Inflammatory macrophage (primary cell): ENCODE measurements around the gene OPCML.

ENCODE experiments used
- DNase-seq, 2 donors: peaks; one replicate each; pipeline ENCODE4 v3.0.0-alpha.2; 2020 to 2022

Gene OPCML

DNA sequence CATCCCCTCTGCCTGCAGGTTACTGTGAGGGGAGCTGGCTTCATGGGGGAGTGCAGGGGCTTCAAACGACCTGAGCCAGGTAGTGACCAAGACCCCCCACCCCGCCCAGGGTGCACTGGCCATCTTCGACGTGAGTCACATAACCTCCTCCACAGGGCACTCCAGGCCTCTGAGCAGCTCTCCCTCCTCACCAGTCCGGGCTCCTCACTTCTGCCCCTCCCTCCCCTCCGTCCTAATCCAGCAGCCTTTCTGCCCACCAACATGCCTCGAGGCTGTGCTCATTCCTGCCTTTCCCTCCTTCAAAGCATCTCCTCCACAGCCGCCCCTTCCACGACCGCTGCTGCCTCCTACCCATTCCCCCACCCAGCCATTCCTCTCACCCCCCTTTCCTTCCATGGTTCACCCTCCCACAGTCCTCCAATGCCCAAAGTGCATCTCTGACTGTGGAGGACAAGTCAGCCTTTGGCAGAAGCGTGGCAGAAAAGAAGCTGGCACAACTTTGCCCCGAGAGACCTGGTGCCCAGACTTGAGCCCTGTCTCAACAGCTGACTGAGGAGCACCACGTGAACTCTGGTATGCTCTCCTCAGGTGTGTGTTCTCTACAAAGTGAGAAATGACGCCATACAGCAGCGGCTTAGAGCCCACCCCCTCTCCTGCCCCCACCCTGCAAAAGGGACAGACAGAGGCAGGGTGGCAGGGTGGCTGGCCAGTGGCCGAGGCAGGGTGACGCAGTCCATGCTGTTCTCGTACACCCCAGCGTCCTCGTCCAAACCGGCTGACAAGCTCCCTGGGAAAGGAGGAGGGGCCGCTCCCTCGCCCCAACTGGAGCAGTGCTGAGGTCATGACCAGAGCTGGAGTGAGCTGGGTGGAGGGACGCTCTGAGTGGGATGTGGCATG lies 30.4 kb downstream of the OPCML start:
- no peak for DNase-seq

DNA sequence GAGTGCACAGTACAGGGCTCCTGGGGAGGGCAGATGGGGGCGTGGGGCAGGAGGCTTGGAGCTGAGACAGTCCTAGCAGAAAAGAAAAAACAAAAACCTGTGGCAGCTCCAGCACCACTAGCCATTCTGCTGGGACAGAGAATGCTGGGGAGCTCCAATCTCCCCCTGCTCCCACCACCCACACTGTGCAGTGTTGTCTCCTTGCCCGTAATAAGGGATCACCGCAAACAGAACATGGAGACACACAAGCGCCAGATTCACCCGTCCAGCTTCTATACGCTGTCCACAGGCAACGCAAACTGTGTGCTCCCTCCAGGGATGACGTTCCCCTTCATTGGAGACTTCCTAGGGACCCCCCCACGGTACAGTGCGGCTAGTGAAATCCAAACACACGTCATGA lies 31.4 kb downstream of the OPCML start:
- DNase-seq, result no peak

DNA sequence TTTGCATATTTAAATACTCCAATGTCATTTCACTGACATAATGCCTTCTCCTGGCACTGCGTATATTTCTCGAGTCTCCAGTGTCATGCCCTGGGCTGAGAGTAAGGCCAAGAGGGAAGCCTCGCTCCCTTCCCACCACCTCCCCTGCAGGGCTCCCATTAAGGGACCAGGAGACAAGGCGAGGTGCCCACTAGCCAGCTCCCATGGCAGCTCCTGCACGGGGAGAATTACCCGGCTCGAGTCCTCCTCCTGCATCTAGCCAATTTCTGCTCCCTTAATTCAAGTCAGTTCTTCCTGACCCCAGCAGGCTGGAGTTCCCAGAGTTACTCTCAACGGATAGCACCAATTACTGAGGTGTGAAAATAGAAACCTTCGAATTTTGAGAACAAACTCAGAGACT lies 31.9 kb downstream of the OPCML start:
- DNase-seq, result no peak

DNA sequence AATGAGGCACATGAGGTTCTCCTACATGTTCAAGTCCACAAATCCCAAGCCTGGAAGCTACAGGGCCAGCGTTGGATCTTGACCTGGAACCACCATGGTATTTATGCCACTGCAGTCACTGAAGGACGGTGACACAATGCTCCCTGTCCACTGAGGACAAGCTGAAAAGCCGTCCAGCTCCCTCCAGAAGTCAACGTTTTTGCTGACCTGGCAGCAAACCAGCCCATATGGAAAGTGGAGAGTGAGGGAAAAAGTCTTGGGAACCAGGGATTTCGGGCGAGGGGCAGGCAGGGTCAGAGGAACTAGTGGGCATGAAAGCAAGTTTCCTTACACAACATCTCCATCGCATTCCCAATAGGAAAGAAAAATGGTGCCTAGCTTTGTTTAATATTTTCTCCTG lies 33.3 kb downstream of the OPCML start:
- no peak for DNase-seq

DNA sequence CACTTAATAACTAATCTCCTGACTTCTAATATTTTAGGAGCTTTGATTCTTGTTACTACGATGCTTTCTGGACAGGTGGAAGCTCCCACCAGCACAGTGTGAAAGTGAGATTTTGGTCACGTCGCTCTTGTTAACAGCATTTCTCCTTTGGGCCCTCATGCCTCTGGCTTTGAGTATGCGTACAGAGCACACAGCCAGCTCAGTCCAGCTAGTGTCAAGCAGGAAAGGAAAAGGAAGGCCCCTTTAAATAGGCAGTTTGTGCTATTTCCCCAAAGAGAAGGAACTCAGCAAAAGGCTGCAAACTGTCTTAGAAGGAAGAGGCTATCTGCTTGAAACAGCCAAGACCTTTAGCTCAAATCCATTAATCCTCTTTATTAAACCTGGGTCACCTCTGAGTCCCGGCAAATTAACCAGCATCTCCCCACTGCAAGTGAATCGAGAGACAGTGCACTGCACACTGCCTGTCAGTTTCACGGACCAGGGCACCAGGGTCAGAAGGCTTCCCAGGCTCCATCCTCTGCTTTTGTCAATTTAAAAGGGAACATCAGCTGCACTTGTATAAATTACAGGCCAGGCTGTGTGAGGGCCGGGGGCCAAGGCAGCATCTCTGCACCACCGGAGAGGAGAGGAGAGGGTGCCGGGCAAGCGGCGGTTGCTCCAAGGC lies 34.7 kb downstream of the OPCML start:
- DNase-seq, result no peak

DNA sequence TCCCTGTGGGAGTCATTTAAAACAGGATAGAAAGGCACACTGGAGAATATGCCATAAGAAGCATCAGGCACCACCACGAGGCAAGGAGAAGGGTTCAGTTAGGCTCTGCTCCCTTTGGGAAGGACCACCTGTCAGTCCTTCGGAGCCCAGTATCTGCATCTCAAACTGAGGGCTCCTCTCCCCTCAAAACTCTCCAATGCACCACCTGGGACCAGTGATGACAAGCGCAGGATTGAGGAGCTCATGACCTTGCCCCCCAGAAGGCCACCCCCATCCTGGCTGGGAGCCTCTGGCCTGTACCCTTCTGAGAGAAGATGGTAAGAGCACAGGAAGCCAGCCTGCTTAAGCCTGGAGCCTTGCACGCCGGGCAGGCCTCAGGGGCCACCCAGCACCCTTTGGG lies 39.4 kb downstream of the OPCML start:
- DNase-seq, result no peak

DNA sequence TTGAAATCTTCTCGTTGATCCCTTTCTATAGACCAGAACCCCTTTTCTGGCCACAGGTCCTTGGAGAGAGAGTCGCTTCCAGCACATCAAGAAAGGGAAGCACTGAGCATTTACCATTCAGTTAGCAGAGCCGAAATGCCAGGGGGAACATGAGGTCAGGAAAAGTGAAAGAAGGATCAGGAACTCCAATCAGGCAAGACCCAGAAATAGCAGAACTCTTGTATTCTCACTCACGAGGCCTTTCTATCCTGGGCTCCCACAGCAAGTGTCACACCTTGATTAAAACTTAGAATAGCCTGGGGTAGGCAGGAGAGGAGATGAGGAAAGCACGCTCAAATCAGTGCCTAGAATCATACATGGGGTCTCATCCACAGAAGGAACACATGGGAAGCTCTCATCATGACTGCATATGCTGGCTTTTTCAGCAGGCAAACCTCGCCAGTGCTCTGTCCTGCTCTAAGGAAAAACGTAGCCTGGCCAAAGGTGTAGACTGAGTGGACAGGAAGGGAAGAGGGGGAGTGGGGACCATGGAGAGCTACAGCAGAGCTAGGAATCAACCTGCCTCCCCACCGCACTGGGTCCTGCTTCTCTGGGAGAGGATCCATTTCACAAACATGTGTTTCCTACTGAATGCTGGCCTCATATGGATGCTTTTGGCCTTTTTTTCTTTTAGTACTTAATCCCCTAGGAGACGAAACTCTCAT lies 40.5 kb downstream of the OPCML start:
- DNase-seq, result no peak

DNA sequence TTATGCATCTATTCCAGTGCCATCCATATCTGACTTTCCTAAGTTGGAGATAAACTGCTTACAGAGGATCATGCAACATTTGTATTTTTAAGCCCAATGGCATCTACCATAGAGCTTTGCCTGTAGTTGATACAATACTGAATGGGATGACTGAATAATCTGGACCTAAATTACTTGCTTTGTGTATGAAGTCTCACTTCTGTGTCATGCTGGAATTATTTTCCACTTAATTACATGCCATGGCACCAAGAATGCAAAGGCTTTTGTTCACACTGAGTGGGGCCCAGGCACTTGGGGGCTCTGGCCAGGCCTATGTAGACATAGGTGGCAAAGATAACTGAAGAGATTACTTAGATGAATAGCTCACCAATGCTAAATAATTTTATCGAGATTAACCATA lies 51.6 kb downstream of the OPCML start:
- no peak for DNase-seq

DNA sequence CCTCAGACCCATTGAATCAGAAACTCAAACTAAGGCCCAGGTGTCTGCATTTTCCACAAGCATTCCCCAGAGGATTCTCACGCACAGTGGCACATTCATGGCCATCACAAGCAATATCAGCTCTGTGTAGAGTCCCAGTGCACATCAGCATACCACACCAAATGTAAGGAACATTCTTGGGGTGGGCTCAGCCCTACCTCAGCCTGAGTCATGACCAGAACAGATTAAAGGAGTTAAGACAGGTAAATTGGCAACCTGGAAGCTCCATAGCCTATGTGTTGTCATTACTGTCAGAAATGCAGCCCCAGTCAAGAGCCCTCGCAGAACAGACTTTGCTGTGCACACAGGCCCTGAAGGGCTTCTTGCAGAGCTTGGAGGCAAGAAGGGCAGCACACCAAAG lies 53.1 kb downstream of the OPCML start:
- no peak for DNase-seq

DNA sequence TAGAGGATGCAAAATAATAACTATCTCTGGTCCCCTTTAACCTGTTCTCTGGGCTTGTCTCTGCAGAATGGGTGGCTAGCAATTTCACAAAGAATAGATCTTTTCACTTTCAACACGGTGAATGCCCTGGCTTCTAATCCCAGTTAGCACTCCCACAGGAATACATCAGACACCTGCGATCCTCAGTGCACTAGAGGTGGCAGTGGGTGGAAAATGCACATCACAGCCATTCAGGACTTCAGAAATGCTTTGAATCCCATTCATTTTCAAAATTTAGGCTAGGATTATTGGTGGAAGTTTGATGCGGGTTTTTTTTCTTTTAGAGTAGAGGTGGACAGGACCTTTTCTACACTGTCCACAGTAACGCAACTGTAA lies 55.1 kb downstream of the OPCML start:
- DNase-seq, result no peak

DNA sequence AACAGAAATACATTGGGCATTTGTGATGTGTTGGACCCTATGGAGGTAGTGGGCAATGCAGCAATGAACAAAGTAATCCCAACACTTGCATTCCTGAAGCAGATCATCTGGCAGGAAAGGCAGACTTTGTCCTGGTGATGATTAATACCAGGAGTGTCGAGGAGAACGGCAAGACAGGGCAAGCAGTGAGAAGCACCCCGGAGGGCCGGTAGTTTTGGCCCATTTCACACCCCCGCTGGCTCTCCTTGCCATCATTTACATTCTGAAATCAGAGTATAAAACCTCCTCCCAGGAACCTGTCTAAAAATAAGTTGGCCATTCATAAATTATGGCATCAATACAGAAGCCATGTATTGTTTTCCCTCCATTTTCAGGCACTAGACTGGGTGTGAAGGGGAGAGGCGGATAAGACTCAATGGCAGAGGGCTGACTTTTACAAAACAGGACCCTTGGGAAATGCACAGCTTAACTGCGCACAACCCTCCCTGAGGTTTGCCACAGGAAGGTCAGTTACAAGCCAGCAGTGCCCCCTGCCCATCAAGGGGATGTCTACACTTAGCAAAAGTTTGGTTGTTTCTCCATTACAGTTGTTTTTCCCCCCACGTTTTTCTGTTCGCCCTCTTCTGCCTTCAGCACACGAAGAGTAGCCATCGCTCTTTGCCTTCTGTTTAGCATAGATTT lies 55.6 kb downstream of the OPCML start:
- no peak for DNase-seq

DNA sequence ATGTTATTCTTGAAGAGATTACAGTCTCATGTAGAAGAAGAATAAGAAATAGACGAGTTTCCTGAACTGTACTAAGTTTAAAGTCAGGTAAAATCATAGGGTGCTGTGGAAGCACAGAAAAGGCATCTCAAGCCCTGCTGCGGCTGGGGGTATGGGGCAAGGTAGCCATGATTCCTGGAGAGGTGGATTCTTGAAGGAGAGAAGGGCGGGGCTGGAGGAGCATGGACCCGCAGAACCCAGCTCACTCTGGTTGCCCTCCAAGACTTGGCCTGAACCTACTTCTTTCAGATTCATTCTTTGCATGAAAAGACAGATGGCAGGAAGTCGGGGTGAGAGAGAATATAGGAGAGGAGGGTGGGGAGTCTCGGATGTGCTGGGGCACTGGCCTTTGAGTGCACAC lies 57.8 kb downstream of the OPCML start:
- DNase-seq, result no peak

DNA sequence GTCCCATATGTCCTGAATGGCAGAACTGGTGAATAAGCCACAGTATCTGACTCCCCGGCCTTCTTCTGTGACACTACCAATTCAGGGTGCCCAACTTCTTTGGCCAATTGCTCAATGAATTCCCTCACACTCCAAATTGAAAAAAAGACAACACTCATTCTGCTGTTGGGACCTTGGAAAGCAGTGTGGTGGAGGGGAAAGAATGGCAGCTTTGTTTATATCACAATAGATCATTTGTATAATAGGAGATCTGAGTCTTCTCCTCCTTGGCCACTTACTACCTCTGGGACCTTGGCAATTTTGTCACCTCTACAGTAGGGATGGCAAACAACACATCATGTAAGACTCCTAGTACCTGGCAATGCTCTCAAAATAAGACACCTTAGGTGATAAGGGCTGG lies 64.6 kb downstream of the OPCML start:
- DNase-seq, result no peak

DNA sequence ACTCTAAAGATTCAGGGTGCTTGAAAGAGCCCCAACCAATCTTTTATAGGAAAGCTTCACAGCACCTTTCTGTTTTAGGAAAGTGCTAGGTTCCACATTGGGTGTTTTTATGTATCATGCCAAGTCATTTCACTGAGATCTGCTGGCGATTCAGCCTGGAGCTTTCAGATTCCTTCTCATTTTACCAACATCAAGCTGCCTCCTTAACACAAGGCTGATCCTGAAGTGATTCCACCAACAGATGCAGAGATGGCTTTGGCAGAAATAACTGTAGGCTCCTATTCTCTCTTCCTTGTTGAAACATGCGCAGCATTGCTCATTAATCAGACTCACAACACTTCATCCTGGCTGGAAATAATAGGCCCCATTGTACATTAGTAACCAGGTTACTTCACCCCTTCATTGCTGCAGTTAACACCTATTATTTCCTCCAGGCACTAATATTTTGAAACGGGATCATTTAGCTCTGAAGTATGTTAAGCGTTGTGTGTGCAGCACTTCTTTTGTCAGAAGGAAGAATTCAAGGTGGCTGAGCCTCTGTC lies 89.0 kb downstream of the OPCML start:
- DNase-seq, result no peak

DNA sequence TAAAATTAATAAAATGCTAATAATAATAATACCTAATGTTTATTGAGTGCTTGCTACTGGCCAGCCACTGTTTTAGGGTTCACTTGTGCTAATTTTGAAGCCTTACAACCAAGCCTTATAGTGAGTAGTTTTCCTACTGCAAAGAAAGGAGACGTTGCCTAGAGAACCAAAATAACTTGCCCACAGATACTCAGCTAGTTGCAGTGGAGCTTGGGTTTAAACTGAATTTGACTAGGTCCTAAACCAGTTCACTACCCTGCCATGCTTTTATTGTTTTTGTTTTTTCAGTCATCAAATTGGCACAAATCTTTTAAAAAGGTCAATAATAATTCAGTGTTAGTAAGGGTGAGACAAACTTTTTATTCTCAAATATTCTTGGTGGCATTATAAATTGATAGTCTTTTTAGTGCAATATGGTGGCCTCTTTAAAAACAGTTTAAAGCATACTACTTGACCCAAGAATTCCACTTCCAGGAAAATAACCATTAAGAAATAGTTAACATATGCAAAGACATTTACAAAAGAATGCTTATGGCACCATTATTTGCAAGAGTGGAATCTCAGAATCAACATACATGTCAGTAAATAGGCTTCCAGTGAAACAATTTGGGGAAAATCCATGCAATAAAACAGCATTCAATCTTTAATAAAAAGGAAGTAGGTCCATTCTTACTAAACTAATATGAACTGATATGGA lies 90.2 kb downstream of the OPCML start:
- DNase-seq, result no peak

DNA sequence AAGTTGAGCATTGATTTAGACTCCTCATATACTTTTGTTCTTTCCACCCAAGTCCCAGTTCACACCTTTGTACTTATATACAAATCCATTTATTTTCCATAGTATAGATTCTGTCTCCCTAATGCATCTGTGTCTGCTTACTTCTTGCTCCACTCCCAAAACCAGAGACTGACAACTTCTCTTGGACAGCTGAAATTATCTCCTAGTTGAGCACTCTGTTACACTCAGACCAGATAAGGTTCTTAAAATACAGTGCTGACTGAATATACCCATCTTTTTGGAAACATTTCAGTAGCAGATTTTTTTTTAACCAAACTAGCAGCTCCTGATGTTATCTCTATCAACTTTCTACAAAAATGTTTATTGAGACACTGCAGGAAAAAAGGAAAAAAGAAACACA lies 106.3 kb downstream of the OPCML start:
- DNase-seq, result no peak

DNA sequence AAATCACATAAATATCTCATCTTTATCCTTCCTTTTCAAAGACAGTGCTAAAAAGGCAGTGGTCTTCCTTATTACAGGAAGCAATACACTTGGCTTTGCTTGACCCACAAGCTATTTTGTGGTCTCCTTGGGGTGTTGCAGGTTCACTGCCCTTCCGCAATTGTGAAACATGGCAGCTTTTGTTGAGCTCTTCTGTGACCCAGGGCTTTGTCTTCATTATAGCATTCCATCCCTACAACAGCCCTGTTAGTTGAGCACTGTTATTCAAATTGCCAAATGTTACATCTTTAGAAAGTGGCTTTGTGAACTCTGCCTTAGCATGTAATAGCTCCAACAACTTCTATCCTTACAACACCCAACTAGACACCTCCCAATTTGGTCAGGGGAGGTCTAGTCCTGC lies 107.1 kb downstream of the OPCML start:
- no peak for DNase-seq

DNA sequence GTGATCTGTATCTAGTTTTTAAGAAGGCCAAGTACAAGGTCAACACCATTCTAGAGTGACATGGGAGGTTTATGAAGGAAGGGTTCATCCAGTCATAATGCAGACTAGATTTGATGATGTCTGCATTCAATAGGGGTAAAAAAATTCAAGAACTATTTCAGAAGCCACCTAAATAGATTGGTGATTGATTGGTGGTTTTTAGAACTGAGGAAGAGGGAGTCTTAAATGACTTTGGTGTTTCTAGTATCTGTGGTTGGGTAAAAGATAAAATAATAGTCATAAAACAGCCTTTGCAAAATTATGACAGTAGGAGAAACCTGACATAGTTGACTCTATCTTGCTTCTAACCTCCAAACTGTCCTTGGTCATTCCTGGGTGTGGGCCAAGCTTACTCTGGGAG lies 114.1 kb downstream of the OPCML start:
- DNase-seq, result no peak

DNA sequence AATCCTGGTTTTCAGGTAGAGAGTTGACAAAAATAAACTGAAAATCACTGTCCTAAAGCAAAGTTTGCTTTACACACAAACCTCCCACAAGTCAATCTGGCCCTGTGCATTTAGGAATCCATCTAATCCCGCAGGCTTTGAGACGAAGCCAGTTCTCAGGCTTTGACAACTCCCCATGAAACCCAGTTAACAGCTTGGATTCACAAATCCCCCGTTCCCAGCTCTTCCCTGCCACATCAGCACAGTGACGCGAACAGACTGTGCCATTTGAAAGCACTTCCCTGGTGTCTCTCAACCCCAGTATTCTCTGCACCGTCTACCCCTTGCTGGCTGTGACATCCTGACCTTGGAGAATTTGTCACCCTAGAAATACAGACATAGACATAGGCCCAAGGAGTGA lies 117.8 kb downstream of the OPCML start:
- DNase-seq, result no peak

DNA sequence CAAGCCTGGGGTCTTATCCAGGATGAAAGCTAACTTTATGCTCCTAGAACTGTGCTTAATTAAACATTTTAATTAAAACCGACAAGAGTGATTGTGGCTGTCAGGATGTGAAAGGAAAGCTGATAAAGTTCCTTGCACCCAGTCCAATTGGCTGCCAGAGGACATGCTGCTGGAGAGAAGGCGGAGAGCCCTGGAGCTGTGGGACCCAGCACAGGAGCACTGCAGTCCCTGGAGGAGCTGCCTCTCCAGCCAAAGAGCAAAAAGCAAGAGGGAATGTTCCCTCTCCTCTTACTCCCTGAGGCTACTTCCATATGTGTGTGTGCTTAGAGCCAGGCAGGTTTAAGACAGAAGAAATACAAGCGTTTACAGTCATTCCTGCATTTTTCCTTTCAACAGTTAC lies 118.6 kb downstream of the OPCML start:
- no peak for DNase-seq

DNA sequence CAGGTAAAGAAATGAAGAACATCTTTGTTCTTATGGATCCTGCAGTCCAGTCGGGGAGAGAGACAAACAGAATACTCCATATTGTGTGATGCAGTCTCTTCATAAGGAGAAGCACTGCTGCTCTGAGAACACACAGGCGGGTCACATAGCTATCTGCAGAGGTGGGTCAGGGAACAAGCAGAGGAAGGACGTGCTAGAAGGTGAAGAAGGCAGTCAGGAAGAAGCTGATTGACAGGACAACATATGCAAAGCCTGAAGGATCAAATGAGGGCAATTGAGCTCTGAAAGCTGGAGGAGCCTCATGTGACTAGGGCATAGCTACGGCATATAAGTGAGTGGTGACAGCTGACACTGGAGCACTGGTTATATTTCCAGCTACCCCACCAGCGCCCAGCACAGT lies 122.5 kb downstream of the OPCML start:
- DNase-seq, result no peak

DNA sequence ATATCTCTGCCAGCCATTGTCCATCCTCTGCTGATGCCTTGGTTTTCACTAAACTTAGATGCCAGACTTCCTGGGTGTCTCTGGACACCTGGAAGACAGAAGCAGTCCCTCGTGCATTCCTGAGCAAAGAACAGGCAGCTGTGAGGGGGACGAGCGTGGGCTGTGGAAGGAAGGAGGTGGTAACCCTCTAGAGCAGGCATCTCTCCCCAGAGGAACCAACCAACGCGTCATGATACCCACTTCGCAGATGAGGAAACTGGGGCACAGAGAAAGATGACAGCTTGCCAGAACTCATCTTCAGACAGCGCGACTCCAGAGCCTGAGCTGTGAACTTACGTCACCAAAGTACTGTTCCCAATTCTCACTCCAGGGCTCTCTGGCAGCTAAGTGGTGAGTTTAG lies 123.4 kb downstream of the OPCML start:
- no peak for DNase-seq
